ENCODE measurements around the gene GLS.
A peak's percentile ranks its signal among the peaks of the same experiment; 100 is the strongest.
"Not testable (repeated sequence)": the region's sequence is repeated elsewhere in the genome, so short reads cannot be mapped to it uniquely, and the experiment has no call there.

Gene GLS

GRCh38 chr2:190995315-190995714, 114.7 kb downstream of the GLS start:
- not testable (repeated sequence) for DNase-seq (ENCODE audit: low read depth)

- no peak for DNase-seq (ENCODE audit: low read depth)
Measured at GRCh38 chr2:190996338-190996946, 115.8 kb downstream of the GLS start.

GRCh38 chr2:190996947-190997346, 116.3 kb downstream of the GLS start:
- DNase-seq (ENCODE audit: low read depth): no peak

DNA sequence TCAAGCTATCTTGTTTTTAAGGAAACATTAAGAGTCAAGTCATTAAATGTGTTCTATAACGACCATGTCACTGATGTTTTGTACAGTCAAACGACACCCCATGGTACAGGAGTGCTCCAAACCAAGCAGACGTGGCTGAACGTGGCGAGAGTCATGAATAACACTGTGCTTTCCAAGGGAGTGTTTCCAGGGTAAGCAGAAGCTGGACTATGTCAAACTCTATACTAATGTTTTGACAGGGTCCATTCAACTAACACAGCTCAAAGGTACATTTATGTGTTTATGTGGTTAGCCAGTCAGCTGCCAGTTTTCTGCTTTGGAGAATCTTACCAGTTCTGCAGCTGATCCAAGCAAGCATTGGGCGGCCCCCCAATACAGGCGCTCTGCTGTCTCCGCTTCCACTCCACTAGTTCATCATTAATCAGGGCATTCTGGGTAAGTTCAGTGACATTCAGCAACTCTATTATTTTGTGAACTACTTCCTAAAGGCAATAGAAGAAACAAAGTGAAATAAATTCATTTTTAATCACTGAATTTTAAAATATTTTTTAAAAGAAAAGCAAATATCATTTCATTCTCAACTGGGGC, 117.0 kb downstream of the GLS start:
- no peak for DNase-seq (ENCODE audit: low read depth)

GRCh38 chr2:190999058-190999457, 118.4 kb downstream of the GLS start:
- DNase-seq (ENCODE audit: low read depth): no peak

- no peak for DNase-seq (ENCODE audit: low read depth)
Measured at GRCh38 chr2:190999949-191000665, 119.5 kb downstream of the GLS start.

- DNase-seq (ENCODE audit: low read depth): no peak
Measured at GRCh38 chr2:191001032-191001431, 120.4 kb downstream of the GLS start.

DNA sequence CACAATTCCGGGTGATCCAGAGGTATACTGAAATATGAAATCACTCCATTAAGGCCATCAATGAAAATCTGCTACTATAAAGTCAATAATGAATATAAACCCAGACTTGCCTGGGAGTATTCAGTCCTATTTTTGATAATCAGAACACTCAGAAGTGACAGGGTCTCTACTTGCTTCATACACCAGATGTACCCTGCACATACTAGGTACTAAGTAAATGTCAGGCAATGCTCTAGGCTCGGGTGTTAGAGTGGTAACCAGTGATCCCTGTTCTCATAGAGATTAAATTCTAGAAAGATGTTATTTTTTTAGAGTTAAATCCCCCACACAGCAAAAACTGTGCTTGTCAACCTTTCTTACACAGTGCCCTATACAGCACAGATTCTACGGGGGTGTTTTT, 121.0 kb downstream of the GLS start:
- DNase-seq (ENCODE audit: low read depth): no peak

DNA sequence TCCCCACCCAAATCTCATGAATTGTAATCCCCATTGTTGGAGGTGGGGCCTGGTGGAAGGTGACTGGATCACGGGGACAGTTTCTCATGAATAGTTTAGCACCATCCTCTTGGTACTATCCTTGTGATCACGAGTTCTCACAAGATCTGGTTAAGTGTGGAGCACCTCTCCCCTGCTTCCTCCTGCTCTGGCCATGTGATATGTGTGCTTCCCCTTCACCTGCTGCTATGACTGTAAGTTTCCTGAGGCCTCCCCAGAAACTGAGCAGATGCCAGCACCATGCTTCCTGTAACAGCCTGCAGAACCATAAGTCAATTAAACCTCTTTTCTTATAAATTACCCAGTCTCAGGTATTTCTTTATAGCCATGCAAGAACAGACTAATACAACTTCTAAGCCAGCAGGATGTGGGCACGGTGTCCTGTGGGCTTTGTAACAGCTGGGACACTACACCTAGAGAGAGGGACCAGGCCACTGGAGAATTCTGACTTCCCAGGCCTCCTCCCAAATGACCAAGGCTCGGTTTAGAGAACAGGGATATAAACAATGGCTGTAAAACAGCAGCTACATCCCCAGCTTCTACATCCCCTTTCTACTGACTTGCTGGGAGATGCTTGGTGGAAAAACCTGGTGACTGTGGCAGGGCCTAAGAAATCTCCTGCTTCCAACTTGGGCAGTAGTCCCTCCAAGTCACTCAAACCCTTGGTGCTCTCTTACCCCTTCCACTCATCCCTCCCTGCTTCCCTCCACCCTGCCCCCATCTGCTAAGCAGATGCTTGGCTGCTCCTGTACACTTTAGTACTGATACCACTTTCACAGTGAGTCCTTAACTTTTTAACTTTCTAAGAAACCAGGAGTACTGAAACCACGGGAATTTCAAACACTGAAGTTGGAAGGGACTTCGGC, 123.0 kb downstream of the GLS start:
- no peak for DNase-seq (ENCODE audit: low read depth)

DNA sequence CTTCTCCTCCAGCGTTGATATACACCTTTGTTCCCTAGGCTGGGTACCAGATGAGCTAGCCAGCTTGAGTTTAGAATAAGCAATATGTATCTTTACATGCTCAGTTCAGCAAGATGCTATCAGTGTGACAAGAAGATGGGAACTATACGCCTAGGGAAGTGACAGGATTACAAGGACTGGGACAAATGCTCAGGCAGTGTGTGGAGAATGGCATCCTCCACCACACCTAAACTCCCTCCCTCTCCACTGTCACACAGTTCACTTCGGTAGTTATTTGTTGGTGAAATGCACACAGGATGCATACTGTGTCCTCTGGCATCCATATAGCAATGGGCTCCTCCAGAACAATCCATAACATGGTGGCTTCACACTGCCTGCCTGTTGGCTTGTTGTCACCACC, 125.7 kb downstream of the GLS start:
- DNase-seq (ENCODE audit: low read depth): no peak

- DNase-seq (ENCODE audit: low read depth): no peak
Measured at GRCh38 chr2:191006997-191007783, 126.6 kb downstream of the GLS start.

DNA sequence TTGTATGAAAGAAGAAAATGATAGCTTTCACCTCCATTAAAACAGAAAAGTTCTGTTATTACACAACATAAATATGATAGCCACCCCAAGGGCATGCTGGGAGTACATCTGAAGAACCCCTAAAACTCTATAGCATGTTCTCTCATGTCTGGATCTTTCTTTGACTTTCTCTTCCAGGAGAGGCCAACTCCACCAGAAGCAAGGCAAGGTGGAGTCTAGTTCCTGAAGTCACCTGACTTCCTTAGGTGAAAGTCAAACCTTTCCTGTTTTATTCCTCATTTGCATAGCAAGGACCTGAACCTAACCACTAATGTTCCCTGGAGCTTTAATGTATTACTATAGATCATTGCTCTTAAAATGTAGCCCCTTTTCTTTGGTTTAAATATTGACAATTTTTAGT, 127.7 kb downstream of the GLS start:
- no peak for DNase-seq (ENCODE audit: low read depth)

DNA sequence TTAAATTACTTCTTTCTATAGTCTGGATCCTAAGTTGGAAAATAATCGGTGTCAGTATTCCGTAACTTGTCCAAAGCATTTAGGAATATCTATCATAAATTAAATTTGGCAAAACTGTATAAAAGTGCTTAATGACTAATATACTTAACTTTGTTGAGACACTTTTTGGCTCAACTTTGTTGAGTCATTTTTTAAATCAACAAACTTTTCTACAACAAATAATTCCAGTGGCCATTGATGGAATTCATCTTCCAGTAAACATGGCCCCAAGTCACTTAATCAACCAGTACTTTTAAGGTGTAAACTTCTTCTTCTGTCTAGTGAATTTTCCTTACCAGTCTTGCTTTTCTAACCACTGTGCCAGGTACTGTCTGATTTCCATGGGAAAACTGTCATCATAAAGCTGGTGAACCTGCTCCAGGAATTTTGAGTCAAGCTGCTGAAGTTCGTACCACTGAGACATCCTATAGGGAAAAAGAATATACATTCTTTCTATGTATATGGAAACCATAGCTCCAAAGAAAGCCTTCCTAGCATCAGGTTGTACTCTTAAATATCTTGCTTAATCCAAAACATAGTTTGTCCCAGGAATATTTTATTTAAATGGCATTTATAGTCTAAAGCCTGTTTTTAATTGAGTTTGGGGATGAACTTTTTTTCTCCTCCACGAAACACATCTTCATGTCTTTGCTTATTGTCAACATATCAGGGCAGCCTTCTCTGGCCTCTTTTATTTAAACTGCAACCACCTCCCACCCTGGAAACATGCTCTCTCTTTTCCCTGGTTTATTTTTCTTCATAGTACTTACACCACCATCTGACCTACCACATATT, 129.1 kb downstream of the GLS start:
- no peak for DNase-seq (ENCODE audit: low read depth)

DNA sequence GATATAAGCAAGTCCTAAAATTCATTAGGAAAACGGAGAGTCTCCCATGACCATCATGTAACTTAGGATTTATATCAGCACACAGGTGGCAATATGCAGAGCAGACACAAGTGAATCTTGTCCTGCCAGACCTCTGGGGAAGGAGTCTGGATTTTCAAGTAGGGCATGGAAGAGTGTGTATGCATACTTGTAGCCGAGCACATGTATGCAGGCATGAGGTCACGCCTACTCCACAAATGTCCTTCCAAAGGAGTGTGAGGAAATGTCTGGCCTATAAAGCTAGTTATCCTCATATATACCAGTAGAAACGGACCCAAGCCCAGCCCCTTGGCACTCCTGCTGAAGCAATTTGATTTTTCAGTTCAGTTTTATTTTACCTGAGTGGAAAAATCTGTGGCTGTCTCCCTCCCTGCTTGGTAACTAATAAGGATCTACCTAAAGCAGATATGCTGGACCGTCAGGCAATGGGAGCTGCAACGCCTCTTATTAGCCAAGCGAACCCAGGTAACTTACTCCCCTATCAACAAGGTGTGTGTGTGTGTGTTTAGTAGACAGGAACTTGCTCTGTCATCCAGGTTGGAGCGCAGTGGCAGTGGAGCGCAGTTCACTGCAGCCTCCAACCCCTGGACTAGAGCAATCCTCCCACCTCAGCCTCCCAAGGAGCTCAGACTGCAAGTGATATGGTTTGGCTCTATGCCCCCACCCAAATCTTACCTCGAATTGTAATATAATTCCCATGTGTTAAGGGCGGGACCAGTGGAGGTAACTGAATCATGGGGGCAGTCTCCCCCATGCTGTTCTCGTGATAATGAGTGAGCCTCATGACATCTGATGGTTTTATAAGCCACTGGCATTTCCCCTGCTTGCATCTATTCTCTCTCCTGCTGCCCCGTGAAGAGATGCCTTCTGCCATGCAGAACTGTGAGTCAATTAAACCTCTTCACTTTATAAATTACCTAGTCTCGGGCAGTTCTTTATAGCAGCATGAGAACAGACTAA, 130.6 kb downstream of the GLS start:
- no peak for DNase-seq (ENCODE audit: low read depth)

DNA sequence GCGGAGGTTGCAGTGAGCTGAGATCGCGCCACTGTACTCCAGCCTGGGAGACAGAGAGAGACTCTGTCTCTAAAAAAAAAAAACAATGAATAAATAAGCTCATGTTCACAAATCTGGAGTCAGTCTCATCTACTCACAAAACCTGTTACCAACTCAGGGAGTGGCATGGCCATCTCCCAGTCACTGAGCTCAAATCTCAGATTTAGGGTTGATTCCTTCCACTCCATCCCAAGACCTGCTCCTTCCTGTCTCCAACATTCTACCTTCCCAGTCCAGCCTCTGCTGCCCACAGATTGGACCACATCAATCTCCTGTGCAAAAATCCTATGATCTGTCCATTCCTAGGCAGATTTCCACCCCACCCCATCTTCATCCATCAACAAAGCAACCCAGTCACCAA, 131.7 kb downstream of the GLS start:
- no peak for DNase-seq (ENCODE audit: low read depth)

DNA sequence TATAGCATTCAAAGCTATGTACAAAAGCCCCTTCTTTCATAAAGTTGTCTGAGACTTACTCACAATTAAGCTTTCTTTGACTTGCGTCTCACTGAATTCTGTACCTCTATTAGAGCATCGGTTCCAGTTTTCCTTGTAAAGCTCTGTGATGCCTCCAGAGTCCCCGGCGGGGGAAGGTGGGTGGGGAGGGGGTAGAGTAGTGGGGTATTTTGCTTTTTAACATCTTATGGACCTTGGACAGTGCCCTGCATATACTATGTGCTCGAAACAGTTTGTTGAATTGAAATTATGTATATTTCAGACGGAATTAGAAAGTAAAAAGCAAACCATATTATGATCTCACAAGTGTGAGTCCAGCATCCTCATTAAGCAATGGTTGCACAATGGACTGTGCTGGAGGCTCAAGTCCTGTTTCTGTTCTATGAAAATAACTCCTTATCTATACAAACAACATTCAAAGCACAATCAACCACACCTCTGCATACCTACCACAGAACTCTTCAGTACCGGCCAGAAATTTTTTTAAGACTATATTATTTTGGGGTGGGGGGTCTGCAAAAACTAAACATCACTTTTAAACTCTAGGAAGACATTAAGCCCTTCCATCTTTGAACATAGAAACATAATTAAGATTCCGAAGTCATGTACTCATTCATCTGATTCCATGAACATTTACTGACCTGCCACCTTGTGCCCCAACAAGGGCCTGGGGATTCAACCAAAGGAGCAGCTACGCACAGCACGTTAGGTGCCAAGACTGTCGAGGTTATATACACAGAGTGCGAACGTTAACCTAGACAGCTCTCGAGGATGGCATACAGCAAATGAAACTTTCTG, 132.4 kb downstream of the GLS start:
- DNase-seq (ENCODE audit: low read depth): no peak

DNA sequence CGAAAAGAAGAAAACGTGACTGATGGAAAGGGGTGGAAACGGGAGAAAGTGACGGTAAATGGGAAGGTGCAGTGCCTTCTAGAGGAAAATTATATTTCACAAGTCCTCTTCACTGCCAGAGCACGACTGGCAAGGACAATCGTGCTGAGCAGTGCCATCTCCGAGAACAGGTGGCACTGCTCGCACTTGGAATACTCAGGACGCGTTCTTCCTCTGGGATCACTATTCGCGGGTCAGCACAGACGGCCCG, 133.0 kb downstream of the GLS start:
- no peak for DNase-seq (ENCODE audit: low read depth)

- DNase-seq (ENCODE audit: low read depth): peak; percentile 82
Measured at GRCh38 chr2:191013932-191014652, 133.5 kb downstream of the GLS start, which contains the start of gene STAT1. STAT1 (minus strand) TSS chr2:191014171; CDS start chr2:191010003, 4,168 bp downstream.
